T-helper 9 cell (primary cell): Measurements from ENCODE around the gene TIMM21.

Experiments used
- DNase-seq: peaks from one replicate; pipeline ENCODE4 v3.0.0-alpha.2; 2020

Gene TIMM21

GRCh38 chr18:74148543-74149070 lies 284 bp downstream of the TIMM21 start:
- DNase-seq = no peak

- DNase-seq = no peak
Measured at GRCh38 chr18:74149878-74150277, 1.6 kb downstream of the TIMM21 start.

GRCh38 chr18:74152270-74152669 lies 3.9 kb downstream of the TIMM21 start:
- DNase-seq = no peak

GRCh38 chr18:74152857-74153256 lies 4.5 kb downstream of the TIMM21 start:
- no peak for DNase-seq

- DNase-seq = no peak
Measured at GRCh38 chr18:74153377-74153776, 5.1 kb downstream of the TIMM21 start.

- DNase-seq = no peak
Measured at GRCh38 chr18:74153793-74154192, 5.5 kb downstream of the TIMM21 start.

GRCh38 chr18:74154716-74155115 lies 6.4 kb downstream of the TIMM21 start:
- no peak for DNase-seq

- no peak for DNase-seq
Measured at GRCh38 chr18:74155276-74155675, 7.0 kb downstream of the TIMM21 start.

- DNase-seq = no peak
Measured at GRCh38 chr18:74163019-74163660, 14.8 kb downstream of the TIMM21 start.

GRCh38 chr18:74166386-74166785 lies 18.1 kb downstream of the TIMM21 start:
- no peak for DNase-seq

GRCh38 chr18:74171910-74172606 lies 23.7 kb downstream of the TIMM21 start:
- DNase-seq = no peak

GRCh38 chr18:74172697-74173433 lies 24.5 kb downstream of the TIMM21 start:
- no peak for DNase-seq

GRCh38 chr18:74173434-74173750 lies 25.1 kb downstream of the TIMM21 start:
- no peak for DNase-seq

- no peak for DNase-seq
Measured at GRCh38 chr18:74175658-74176057, 27.3 kb downstream of the TIMM21 start.

GRCh38 chr18:74178884-74179283 lies 30.6 kb downstream of the TIMM21 start:
- DNase-seq = no peak

GRCh38 chr18:74179623-74180199 lies 31.4 kb downstream of the TIMM21 start:
- DNase-seq = no peak

- no peak for DNase-seq
Measured at GRCh38 chr18:74182335-74182734, 34.0 kb downstream of the TIMM21 start.

- no peak for DNase-seq
Measured at GRCh38 chr18:74183130-74183529, 34.8 kb downstream of the TIMM21 start.

- no peak for DNase-seq
Measured at GRCh38 chr18:74184875-74185274, 36.6 kb downstream of the TIMM21 start.

- no peak for DNase-seq
Measured at GRCh38 chr18:74185860-74186259, 37.5 kb downstream of the TIMM21 start.

GRCh38 chr18:74186661-74187060 lies 38.3 kb downstream of the TIMM21 start:
- no peak for DNase-seq

GRCh38 chr18:74190086-74190485 lies 41.8 kb downstream of the TIMM21 start:
- DNase-seq = no peak

GRCh38 chr18:74191577-74191976 lies 43.3 kb downstream of the TIMM21 start:
- DNase-seq = no peak

GRCh38 chr18:74194691-74195090 lies 46.4 kb downstream of the TIMM21 start:
- DNase-seq = no peak
